Measurements from ENCODE around the gene A3GALT2. TPM values are rescaled to one million over a fixed set of nuclear protein-coding genes. Genes with fewer than 3 reads are reported as not detected.

The A3GALT2 gene
- total RNA-seq, 4 donors from 2014 or later, result 0.89 TPM; not detected in 3

GRCh38 chr1:33266766-33267165 lies 54.1 kb downstream of the A3GALT2 start:
- peaks cover 12 to 27% of the 10 kb centered on the region in 2 donors for H3K4me1 ChIP-seq
- DNase-seq, result no peak
- no peaks in the 10 kb centered on the region for H3K36me3 ChIP-seq
- no peaks in the 10 kb centered on the region for H3K9me3 ChIP-seq
- WGBS, 2 donors, result 83 to 88% methylated on average over 6 of the region's 6 CpGs
- no peak for TF ChIP-seq CTCF (IDR thresholded peaks at IDR 0.05)
- no peak for TF ChIP-seq POLR2A (IDR thresholded peaks at IDR 0.05)
- no peak overlapping the region for H3K4me3 ChIP-seq (replicated peaks in 1 of 3)
- H3K27ac ChIP-seq, result no peak overlapping the region
- H3K27me3 ChIP-seq, result no peaks in the 10 kb centered on the region
- intact Hi-C loops (cut with DNase I), result no loop called here

GRCh38 chr1:33265780-33266605 lies 54.9 kb downstream of the A3GALT2 start:
- no peak for DNase-seq
- TF ChIP-seq POLR2A (IDR thresholded peaks at IDR 0.05) (no peak), CTCF (IDR thresholded peaks at IDR 0.05) (no peak)
- no peaks in the 10 kb centered on the region for H3K9me3 ChIP-seq
- 84 to 85% methylated on average over 10 of the region's 10 CpGs for WGBS, 2 donors
- H3K4me3 ChIP-seq (replicated peaks in 1 of 3), result no peak overlapping the region
- intact Hi-C loops (cut with DNase I), result no loop called here
- no peak overlapping the region for H3K27ac ChIP-seq
- no peaks in the 10 kb centered on the region for H3K27me3 ChIP-seq
- no peaks in the 10 kb centered on the region for H3K36me3 ChIP-seq
- peaks cover 15 to 29% of the 10 kb centered on the region in 2 donors for H3K4me1 ChIP-seq

GRCh38 chr1:33263890-33264504 lies 56.9 kb downstream of the A3GALT2 start:
- H3K4me3 ChIP-seq (replicated peaks in 1 of 3), result no peak overlapping the region
- no peaks in the 10 kb centered on the region for H3K27me3 ChIP-seq
- H3K27ac ChIP-seq, result peak overlapping the region in 1 of 3 donors; percentile 38
- peaks cover 21 to 44% of the 10 kb centered on the region in 2 donors for H3K4me1 ChIP-seq
- TF ChIP-seq CTCF (IDR thresholded peaks at IDR 0.05) (no peak), POLR2A (IDR thresholded peaks at IDR 0.05) (no peak)
- no peak for DNase-seq
- no peaks in the 10 kb centered on the region for H3K36me3 ChIP-seq
- WGBS, 2 donors, result 77 to 86% methylated on average over 4 to 5 of the region's 5 CpGs
- no peaks in the 10 kb centered on the region for H3K9me3 ChIP-seq
- intact Hi-C loops (cut with DNase I), result no loop called here

GRCh38 chr1:33261344-33261743 lies 59.6 kb downstream of the A3GALT2 start:
- H3K27ac ChIP-seq, result no peak overlapping the region
- intact Hi-C loops (cut with DNase I), result no loop called here
- no peaks in the 10 kb centered on the region for H3K36me3 ChIP-seq
- H3K9me3 ChIP-seq, result no peaks in the 10 kb centered on the region
- WGBS, 2 donors, result 76 to 80% methylated on average over 7 of the region's 7 CpGs
- H3K27me3 ChIP-seq, result no peaks in the 10 kb centered on the region
- no peak overlapping the region for H3K4me3 ChIP-seq (replicated peaks in 1 of 3)
- DNase-seq, result no peak
- peaks cover 36 to 50% of the 10 kb centered on the region in 2 donors for H3K4me1 ChIP-seq
- TF ChIP-seq CTCF (IDR thresholded peaks at IDR 0.05) (no peak), POLR2A (IDR thresholded peaks at IDR 0.05) (no peak)

GRCh38 chr1:33260439-33260838 lies 60.5 kb downstream of the A3GALT2 start:
- TF ChIP-seq POLR2A (IDR thresholded peaks at IDR 0.05) (no peak), CTCF (IDR thresholded peaks at IDR 0.05) (no peak)
- no peaks in the 10 kb centered on the region for H3K27me3 ChIP-seq
- H3K36me3 ChIP-seq, result no peaks in the 10 kb centered on the region
- DNase-seq, result no peak
- WGBS, 2 donors, result 83 to 84% methylated on average over 5 of the region's 5 CpGs
- no peak overlapping the region for H3K27ac ChIP-seq
- H3K4me1 ChIP-seq, result peaks cover 36 to 52% of the 10 kb centered on the region in 2 donors
- no peaks in the 10 kb centered on the region for H3K9me3 ChIP-seq
- H3K4me3 ChIP-seq (replicated peaks in 1 of 3), result no peak overlapping the region
- intact Hi-C loops (cut with DNase I), result no loop called here

Data from thyroid gland (tissue), 4 donors.